HG02981 (cell line): ENCODE measurements around the gene DGKH.

Source experiments
- ATAC-seq: cut with Tn5 transposase; IDR thresholded peaks from one replicate; pipeline ENCODE4 v1.9.1; 2021; ENCODE audit warnings: mild to moderate bottlenecking, moderate library complexity; ENCODE audit not compliant: unreplicated experiment

The DGKH gene

GRCh38 chr13:42048342-42048683, at the start of gene DGKH:
Gene DGKH, plus strand, starts transcription at chr13:42048648. Its CDS starts 126 bp downstream, at chr13:42048774.
- peak; percentile 31 for ATAC-seq

- ATAC-seq: no peak
Observed at GRCh38 chr13:42000846-42001245, 47.6 kb upstream of the DGKH start.

- no peak for ATAC-seq
Observed at GRCh38 chr13:42001580-42001979, 46.9 kb upstream of the DGKH start.

GRCh38 chr13:42002066-42002465, 46.4 kb upstream of the DGKH start:
- no peak for ATAC-seq

GRCh38 chr13:42007844-42008243, 40.6 kb upstream of the DGKH start:
- no peak for ATAC-seq

- no peak for ATAC-seq
Observed at GRCh38 chr13:42009057-42009456, 39.4 kb upstream of the DGKH start.

- ATAC-seq: no peak
Observed at GRCh38 chr13:42011601-42012350, 36.7 kb upstream of the DGKH start.

- no peak for ATAC-seq
Observed at GRCh38 chr13:42014119-42014518, 34.3 kb upstream of the DGKH start.

GRCh38 chr13:42017264-42017663, 31.2 kb upstream of the DGKH start:
- ATAC-seq: no peak

GRCh38 chr13:42021851-42022250, 26.6 kb upstream of the DGKH start:
- no peak for ATAC-seq

- ATAC-seq: no peak
Observed at GRCh38 chr13:42022336-42022735, 26.1 kb upstream of the DGKH start.

GRCh38 chr13:42022796-42023493, 25.5 kb upstream of the DGKH start:
- ATAC-seq: no peak

- ATAC-seq: no peak
Observed at GRCh38 chr13:42027286-42027685, 21.2 kb upstream of the DGKH start.

- ATAC-seq: no peak
Observed at GRCh38 chr13:42028113-42028799, 20.2 kb upstream of the DGKH start.

GRCh38 chr13:42035905-42036521, 12.4 kb upstream of the DGKH start:
- no peak for ATAC-seq

- ATAC-seq: no peak
Observed at GRCh38 chr13:42036711-42037110, 11.7 kb upstream of the DGKH start.

- ATAC-seq: no peak
Observed at GRCh38 chr13:42038661-42039456, 9.6 kb upstream of the DGKH start.

GRCh38 chr13:42039457-42039945, 8.9 kb upstream of the DGKH start:
- peak; percentile 5 for ATAC-seq

- ATAC-seq: peak; percentile 66
Observed at GRCh38 chr13:42039946-42040729, 8.3 kb upstream of the DGKH start.

- peak; percentile 20 for ATAC-seq
Observed at GRCh38 chr13:42040730-42041010, 7.8 kb upstream of the DGKH start.
